BLaER1 treated with 17β-estradiol and CSF1 and Interleukin-3, amounts not matched to agents 10 nM and 100 nM (cell line): Measurements from ENCODE around the gene DMC1.
A peak's percentile ranks its signal among the peaks of the same experiment; 100 is the strongest.
"Not testable (repeated sequence)": the region's sequence is repeated elsewhere in the genome, so short reads cannot be mapped to it uniquely, and the experiment has no call there.

Experiments
- H3K27ac ChIP-seq, 11 experiments: shearing (Covaris generic); formaldehyde crosslinking; 2 replicates each; pipeline ENCODE4 v1.8.1; 2022
- H3K27me3 ChIP-seq, 11 experiments: shearing (Covaris generic); formaldehyde crosslinking; 2 replicates each; pipeline ENCODE4 v1.8.1; 2022
- H3K36me3 ChIP-seq, 11 experiments: shearing (Covaris generic); formaldehyde crosslinking; 2 replicates each; pipeline ENCODE4 v1.8.1; 2022
- H3K4me1 ChIP-seq, 10 experiments: shearing (Covaris generic); formaldehyde crosslinking; 2 replicates each; pipeline ENCODE4 v1.8.1; 2022
- H3K4me2 ChIP-seq, 11 experiments: shearing (Covaris generic); formaldehyde crosslinking; 2 replicates each; pipeline ENCODE4 v1.8.1; 2022
- H3K4me3 ChIP-seq, 10 experiments: shearing (Covaris generic); formaldehyde crosslinking; 2 replicates each; pipeline ENCODE4 v1.8.1; 2022
- H3K9ac ChIP-seq, 11 experiments: shearing (Covaris generic); formaldehyde crosslinking; 2 replicates each; pipeline ENCODE4 v1.8.1; 2022
- H3K9me3 ChIP-seq, 11 experiments: shearing (Covaris generic); formaldehyde crosslinking; replicated peaks in 1 of 11; 2 replicates each; pipeline ENCODE4 v1.8.1; 2022
- H4K20me1 ChIP-seq, 11 experiments: shearing (Covaris generic); formaldehyde crosslinking; 2 replicates each; pipeline ENCODE4 v1.8.1; 2022
- Cebpa-rat ChIP-seq, 11 experiments: shearing (Covaris generic); IDR thresholded peaks; 2 replicates each; pipeline ENCODE4 v1.8.1; 2022

The DMC1 gene, protein sequence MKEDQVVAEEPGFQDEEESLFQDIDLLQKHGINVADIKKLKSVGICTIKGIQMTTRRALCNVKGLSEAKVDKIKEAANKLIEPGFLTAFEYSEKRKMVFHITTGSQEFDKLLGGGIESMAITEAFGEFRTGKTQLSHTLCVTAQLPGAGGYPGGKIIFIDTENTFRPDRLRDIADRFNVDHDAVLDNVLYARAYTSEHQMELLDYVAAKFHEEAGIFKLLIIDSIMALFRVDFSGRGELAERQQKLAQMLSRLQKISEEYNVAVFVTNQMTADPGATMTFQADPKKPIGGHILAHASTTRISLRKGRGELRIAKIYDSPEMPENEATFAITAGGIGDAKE

DNA sequence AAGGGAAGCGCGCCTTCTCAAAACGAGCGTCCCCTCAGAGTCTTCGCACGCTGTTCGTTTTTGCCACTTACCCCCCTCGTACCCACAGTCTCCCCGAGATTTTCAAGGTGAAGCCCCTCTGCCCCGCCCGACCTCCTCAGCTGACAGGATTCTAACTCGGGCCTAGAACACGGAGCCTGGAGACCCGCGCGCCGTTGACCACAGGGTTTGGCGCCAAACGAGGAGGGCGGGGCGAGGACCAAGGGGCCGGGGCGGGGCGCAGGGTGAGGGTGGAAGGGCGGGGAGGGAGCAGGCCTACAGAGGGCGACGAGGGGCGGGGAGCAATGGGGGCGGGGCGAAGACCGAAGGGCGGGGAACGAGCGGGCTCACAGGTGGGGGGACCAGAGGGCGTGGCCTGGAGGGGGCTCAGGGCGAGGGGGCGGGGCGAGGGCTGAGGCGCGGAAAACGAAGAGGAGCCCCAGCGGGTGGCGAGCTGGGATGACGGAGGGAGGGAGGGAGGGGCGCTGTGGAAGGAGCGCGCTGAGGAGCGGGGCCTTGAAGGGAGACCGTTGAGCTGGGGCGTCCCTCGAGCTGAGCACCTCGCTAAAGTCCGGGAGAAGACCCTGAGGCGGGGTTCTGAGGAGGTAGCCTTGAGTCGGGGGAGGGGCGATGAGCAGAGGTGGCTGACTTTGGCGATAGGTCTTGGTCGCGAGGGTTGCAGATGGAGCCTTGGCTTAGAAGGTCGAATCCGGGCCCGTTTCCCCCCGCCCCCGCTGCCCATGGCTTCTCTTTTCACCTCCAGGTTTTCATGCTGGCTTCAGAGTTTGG lies at the start of gene DMC1:
DMC1 (minus strand) TSS at position 212 of the 807 bp plus-strand sequence. CDS start 1,927 bp downstream, outside the sequence.
- Histone ChIP-seq H3K4me2 (peak within 1 kb of the TSS; percentile 85 to 99 (median 90)), H3K9me3 (no peaks in the 10 kb centered on the region), H4K20me1 (no peaks in the 10 kb centered on the region), H3K27me3 (peaks cover 0 to 48% (median 0%) of the 10 kb centered on the region in 11 experiments; a peak in 6 of 22 replicates), H3K9ac (peak within 1 kb of the TSS; percentile 6 to 88 (median 83); a peak in 19 of 22 replicates), H3K36me3 (no peaks in the 10 kb centered on the region), H3K4me1 (peaks cover 11 to 24% (median 18%) of the 10 kb centered on the region in 10 experiments), H3K4me3 (peak within 1 kb of the TSS; percentile 55 to 77 (median 70)), H3K27ac (peak within 1 kb of the TSS in 9 of 11 experiments; percentile 49 to 89 (median 84); a peak in 18 of 22 replicates)
- no peak for TF ChIP-seq Cebpa-rat (IDR thresholded peaks at IDR 0.05)

DNA sequence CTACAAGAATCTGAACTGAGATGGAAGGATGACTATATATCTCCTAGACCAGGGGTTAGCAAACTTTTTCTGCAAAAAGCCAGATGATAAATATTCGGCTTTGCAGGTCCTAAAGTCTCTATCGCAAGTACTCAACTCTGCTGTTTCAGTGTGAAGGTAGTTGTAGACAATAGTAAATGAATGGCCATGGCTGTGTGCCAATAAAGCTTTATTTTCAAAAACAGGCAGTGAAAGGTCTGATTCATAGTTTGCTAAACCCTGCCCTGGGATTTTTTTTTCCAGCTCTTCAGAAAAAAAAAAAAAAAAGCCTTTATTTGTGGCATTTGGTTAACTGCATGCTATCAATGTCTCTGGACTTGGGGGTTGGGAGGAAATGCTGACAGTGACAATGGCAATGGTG lies 48.7 kb upstream of the DMC1 start:
- no peak overlapping the region for H3K4me3 ChIP-seq
- no peak overlapping the region for H3K27ac ChIP-seq
- no peak overlapping the region for H3K9ac ChIP-seq
- H3K36me3 ChIP-seq, result peaks cover 0 to 12% (median 0%) of the 10 kb centered on the region in 11 experiments; a peak in 3 of 22 replicates
- peaks cover 0 to 14% (median 4%) of the 10 kb centered on the region in 11 experiments; a peak in 6 of 22 replicates for H3K9me3 ChIP-seq
- no peaks in the 10 kb centered on the region; a peak in 1 of 22 replicates for H4K20me1 ChIP-seq
- H3K27me3 ChIP-seq, result no peaks in the 10 kb centered on the region
- peaks cover 0 to 9% (median 5%) of the 10 kb centered on the region in 10 experiments; a peak in 10 of 20 replicates for H3K4me1 ChIP-seq
- TF ChIP-seq Cebpa-rat (IDR thresholded peaks at IDR 0.05), result no peak
- no peak overlapping the region for H3K4me2 ChIP-seq

DNA sequence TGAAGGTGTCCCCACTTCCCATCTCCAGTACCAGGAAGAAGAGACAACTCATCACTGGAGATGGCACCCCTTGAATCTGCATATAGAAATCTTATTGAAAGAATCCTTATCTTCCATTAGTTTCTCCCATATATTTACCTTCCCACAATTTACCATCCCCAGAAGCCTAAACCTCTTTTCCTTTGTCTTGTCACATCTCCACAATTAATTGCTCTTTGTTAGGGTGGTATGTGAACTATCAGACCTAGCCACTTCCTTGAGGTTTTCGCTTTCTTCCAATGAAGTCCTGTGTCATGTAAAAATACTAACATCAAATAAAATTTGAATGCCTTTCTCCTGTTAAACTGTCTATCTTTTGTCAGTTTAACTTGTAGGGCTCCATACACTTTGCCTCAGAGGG lies 48.3 kb upstream of the DMC1 start:
- Histone ChIP-seq H4K20me1 (no peaks in the 10 kb centered on the region; a peak in 1 of 22 replicates), H3K4me3 (no peak overlapping the region), H3K27me3 (no peaks in the 10 kb centered on the region), H3K27ac (no peak overlapping the region), H3K36me3 (peaks cover 0 to 12% (median 0%) of the 10 kb centered on the region in 11 experiments; a peak in 3 of 22 replicates), H3K9me3 (peaks cover 0 to 14% (median 4%) of the 10 kb centered on the region in 11 experiments; a peak in 6 of 22 replicates), H3K9ac (no peak overlapping the region), H3K4me2 (no peak overlapping the region), H3K4me1 (peaks cover 0 to 5% (median 2%) of the 10 kb centered on the region in 10 experiments; a peak in 10 of 20 replicates)
- no peak for TF ChIP-seq Cebpa-rat (IDR thresholded peaks at IDR 0.05)

DNA sequence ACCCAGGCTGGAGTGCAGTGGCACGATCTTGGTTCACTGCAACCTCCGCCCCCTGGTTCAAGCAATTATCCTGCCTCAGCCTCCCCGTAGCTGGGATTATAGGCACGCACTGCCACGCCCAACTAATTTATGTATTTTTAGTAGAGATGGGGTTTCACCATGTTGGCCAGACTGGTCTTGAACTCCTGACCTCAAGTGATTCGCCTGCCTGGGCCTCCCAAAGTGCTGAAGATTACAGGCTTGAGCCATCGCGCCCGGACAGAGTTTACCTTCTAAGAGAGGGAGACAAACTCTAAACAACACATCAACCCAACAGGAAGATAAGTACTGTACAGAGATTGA lies 45.1 kb upstream of the DMC1 start:
- not testable (repeated sequence) for H3K27ac ChIP-seq, H3K4me2 ChIP-seq, H3K27me3 ChIP-seq, H3K9ac ChIP-seq, H3K4me1 ChIP-seq, H4K20me1 ChIP-seq, H3K4me3 ChIP-seq
- Histone ChIP-seq H3K9me3 (peaks cover 0 to 14% (median 4%) of the 10 kb centered on the region in 11 experiments; a peak in 6 of 22 replicates), H3K36me3 (peaks cover 0 to 12% (median 0%) of the 10 kb centered on the region in 11 experiments; a peak in 3 of 22 replicates)

DNA sequence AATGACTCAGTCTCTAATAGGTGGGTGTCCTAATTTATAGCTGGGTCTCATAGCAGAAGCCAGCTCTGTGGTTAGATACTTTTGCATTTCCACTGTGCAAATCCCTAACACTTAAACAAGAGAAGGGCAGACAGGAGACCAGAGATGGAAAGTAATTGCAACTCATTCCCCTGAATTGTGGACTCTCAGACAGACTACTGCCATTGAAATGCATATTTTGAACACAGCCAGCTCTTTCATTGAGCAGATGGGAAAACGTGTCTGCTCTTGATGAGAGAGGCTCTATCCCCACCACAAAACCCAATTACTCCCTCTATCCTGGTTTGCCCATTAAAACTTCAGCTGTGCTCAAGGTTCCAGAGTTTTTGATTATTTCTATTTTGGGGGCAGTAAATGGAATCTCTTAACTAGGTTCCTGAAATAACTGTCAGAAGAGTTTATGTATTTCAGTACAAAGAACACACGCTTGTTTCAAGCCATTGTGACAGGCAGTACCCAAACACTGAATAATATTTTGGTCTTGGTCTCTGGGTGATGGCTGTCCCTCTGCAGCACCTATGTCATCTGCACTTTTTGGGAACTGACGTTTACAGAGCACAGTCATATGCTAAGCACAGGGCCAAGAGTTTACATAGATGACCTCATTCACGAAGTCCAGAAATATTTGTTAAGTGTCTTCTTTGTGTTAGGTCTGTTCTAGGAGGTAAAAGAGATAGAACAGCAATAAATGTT lies 44.5 kb upstream of the DMC1 start:
- Histone ChIP-seq H3K9ac (no peak overlapping the region), H3K27ac (no peak overlapping the region)
- no peak for TF ChIP-seq Cebpa-rat (IDR thresholded peaks at IDR 0.05)

DNA sequence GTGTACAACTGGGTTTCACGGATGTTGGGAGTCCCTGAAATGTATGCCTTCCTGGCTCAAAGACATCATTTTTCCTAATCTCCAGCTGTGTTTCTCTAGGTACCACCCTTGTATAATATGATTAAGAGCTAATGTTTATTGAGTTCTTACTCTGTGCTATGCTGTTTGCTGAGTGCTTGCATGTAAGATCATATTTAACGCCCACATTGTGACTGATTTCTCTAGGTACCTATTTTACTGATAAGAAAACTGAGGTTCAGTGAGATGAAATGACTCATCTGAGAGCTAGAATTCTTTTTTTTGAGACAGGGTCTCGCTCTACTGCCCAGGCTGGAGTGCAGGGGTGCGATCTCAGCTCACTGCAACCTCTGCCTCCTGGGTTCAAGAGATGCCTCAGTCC lies 43.6 kb upstream of the DMC1 start:
- no peaks in the 10 kb centered on the region; a peak in 1 of 22 replicates for H4K20me1 ChIP-seq
- TF ChIP-seq Cebpa-rat (IDR thresholded peaks at IDR 0.05), result no peak
- no peak overlapping the region for H3K4me2 ChIP-seq

More for the DNA sequence above, 44.5 kb upstream of the DMC1 start:
- no peak overlapping the region for H3K4me3 ChIP-seq
- no peaks in the 10 kb centered on the region; a peak in 1 of 22 replicates for H4K20me1 ChIP-seq
- no peaks in the 10 kb centered on the region for H3K27me3 ChIP-seq
- H3K36me3 ChIP-seq, result peaks cover 0 to 12% (median 0%) of the 10 kb centered on the region in 11 experiments; a peak in 3 of 22 replicates
- H3K4me1 ChIP-seq, result no peaks in the 10 kb centered on the region
- peaks cover 0 to 14% (median 4%) of the 10 kb centered on the region in 11 experiments; a peak in 6 of 22 replicates for H3K9me3 ChIP-seq
- no peak overlapping the region for H3K4me2 ChIP-seq

DNA sequence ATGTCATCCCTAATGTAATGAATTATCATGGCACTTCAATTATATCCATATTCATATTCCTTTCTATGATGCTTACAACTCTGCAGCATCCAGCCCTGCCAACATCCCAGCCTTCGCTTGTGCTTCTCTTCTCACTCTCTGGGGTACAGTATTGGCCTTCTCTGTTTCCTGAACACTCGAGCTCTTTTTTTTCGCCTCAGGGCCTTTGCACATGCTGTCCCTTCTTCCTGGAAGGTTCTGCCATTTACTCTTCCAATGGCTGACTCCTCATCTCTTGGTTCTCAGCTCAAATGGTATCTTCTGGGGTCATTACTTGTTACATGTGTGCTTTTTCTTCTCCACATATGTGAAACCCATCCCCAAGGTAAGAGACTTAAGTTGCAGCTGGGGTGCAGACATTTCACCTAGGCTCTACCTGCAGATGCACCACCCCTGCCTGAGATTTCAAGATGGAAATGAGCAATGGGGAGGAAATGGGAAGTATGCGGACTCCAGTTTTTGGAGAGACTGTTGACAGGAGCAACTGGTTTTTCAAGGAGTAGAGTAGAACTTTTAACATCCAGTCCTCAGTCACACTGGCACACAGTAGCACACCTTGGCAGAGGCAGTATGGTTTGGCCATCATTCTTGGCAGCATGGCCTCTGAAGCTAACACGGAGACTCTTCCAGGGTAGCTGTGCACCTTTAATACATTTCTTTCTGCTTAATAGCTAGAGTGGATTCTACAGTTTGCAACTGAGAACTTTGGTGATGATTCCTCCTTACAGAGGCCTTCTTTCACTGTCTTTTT lies 42.4 kb upstream of the DMC1 start:
- Histone ChIP-seq H4K20me1 (no peaks in the 10 kb centered on the region; a peak in 1 of 22 replicates), H3K9me3 (no peaks in the 10 kb centered on the region), H3K4me1 (no peaks in the 10 kb centered on the region), H3K9ac (no peak overlapping the region), H3K27ac (no peak overlapping the region), H3K4me2 (no peak overlapping the region), H3K27me3 (no peaks in the 10 kb centered on the region), H3K4me3 (no peak overlapping the region), H3K36me3 (peaks cover 0 to 3% (median 0%) of the 10 kb centered on the region in 11 experiments; a peak in 1 of 22 replicates)
- TF ChIP-seq Cebpa-rat (IDR thresholded peaks at IDR 0.05), result no peak

More for the DNA sequence above, 43.6 kb upstream of the DMC1 start:
- Histone ChIP-seq H3K4me3 (no peak overlapping the region), H3K36me3 (peaks cover 0 to 10% (median 0%) of the 10 kb centered on the region in 11 experiments; a peak in 3 of 22 replicates), H3K27ac (no peak overlapping the region), H3K4me1 (no peaks in the 10 kb centered on the region), H3K9ac (no peak overlapping the region), H3K27me3 (no peaks in the 10 kb centered on the region), H3K9me3 (peaks cover 0 to 11% (median 4%) of the 10 kb centered on the region in 11 experiments; a peak in 5 of 22 replicates)

DNA sequence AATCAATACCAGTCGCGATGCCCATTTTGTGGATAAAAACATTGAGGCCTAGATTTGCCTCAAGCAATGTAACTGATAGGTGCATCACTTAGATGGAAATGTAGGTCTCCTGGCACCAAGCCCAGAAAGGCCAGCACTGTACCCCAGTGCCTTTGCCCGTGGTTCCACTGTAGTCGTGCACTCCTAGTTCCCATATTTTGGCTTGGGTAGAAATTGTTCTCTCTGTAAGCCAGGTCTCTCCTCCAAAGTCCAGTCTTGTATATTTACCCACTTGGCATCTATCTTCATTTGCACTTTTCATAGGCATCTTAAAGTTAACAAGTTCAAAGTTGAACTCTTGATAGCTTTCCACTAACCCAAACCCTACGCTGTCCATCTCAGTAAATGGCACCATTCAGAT lies 41.6 kb upstream of the DMC1 start:
- Histone ChIP-seq H3K4me3 (no peak overlapping the region), H3K4me1 (peaks cover 0 to 3% (median 0%) of the 10 kb centered on the region in 10 experiments; a peak in 2 of 20 replicates)

More for the DNA sequence above, 41.6 kb upstream of the DMC1 start:
- no peak overlapping the region for H3K4me2 ChIP-seq
- H4K20me1 ChIP-seq, result no peaks in the 10 kb centered on the region; a peak in 1 of 22 replicates
- TF ChIP-seq Cebpa-rat (IDR thresholded peaks at IDR 0.05), result no peak
- H3K27ac ChIP-seq, result no peak overlapping the region
- H3K27me3 ChIP-seq, result no peaks in the 10 kb centered on the region
- H3K36me3 ChIP-seq, result no peaks in the 10 kb centered on the region
- H3K9me3 ChIP-seq, result no peaks in the 10 kb centered on the region
- no peak overlapping the region for H3K9ac ChIP-seq
